GM19238 (cell line): ENCODE results near the gene LGALS12.

Experiments
- DNase-seq: peaks from one replicate; pipeline ENCODE4 v3.0.0; 2011; ENCODE audit warnings: low spot score; ENCODE audit not compliant: insufficient read length

LGALS12 gene

DNA sequence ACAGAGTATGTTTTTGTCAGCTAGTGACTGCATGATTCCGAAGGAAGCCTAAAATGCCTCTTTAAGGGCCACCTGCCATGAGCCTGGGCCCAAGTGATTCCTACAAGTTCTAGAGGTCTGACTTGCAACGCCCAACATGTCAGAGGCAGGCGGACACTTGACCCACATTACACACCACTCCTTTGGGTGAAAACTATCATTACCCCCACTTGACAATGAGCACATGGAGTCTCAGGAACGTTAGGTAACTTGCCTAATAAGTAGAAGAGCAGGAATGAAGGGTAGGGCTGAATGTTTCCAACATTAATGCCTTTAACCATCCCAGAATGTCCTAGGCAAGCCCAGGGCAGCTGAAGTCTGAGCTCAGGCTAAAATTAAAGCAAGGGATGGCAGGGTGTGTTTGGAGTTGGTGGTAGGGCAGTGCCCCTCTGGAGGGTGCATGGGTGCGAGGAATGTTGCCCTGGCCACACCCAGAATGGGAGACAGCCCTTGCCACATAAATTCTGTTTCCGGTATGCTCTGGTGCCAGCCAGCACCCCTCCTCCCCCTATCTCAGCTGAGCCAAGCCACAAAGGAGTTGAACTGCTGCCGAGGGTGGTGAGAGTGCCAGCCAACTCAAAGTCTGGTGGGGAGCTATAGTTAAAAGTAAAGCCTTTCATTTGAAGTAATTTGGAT lies 54.8 kb downstream of the LGALS12 start:
- no peak for DNase-seq

DNA sequence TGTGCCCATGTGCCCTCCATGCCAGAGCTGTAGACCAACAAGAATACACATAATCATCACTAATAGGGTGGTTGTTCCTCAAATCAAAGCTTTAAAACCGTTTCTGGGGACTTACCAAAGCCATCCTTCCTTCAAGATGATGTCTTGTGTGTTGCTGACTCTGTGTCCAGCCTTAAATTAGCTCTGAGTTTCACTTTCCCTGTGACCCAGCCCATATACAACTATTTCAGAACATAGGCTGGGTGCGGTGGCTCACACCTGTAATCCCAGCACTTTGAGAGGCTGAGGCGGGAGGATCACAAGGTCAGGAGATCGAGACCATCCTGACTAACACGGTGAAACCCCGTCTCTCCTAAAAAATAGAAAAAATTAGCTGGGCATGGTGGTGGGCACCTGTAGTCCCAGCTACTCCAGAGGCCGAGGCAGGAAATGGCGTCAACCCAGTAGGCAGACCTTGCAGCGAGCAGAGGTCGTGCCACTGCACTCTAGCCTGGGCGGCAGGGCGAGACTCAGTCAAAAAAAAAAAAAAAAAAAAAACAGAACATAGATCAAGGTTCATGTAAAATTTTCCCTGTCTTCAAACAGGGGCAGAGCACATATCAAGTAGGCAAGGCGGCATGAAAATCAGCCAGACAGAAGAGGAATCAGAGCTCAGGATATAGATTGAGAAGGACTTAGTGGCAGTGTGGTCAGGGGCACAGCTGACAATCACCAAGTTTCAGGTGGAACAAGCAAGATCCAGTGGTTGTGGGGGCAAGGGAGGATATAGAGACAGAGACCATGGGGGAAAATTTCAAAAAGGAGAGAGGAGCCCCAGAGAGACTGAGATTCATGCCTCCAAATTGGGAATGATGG lies 57.5 kb downstream of the LGALS12 start, which contains the start of gene PLAAT2:
Gene PLAAT2 (minus strand): TSS at position 179 of the 855 bp plus-strand sequence. CDS start 55 bp downstream, at position 124.
- DNase-seq, result no peak

DNA sequence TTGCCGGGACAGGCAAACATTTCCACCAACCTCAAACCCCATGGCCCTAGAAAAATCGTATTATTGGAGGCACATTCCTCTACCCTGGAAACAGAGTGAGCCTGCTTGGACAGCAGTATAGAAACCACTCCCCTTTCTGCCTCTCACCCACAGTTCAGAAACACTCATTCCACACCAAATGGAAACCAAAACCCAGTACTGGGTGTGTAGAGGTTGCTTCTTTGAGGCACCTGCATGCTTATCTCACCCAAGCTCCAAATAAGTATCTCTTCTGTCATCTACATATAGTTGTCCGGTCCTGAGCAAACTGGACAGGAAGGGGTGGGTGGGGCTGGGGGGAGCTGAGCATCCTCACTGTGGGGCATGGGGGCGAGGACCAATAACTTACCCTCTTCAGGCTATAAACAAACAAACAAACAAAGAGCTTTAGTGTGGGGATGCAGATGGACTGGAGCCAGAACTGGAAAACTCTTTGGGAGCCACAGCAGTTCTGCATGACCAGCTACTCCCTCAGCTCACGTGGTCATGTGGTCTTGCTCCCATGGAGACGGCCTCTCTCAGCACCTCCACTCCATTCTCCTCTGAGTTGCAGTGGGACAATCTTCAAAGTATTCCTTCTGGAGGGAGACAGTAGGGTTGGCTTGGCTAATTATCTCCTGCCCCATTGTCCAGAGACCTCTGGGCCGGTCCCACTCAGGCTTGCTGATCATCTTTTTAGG lies 58.3 kb downstream of the LGALS12 start:
- peak; percentile 65 for DNase-seq

DNA sequence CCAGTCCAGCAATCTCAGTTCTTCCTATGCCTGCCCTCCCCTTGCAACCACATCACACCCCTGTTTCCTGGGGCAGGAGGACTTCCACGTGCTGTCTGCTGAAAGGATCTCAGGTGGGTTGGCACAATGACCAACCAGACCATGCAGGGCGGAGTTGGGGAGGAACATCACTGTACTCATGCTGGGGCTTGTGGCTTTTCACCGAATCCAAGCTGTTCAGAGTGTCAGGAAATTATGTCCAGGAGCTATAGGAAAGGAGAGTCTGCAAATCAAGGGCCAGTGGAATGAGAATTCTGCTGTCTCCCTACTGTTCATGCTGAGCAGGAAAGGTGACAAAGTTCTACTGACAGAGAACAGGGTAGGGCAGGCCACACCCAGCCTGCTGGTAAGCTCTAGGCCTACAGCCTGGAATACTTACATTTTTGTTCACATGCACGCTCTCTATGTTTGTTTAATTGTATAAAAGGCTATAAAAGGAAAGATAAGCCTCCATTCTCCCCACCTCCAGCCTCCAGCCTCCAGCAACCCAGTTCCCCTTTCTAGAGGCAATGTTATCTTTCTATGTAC lies 59.0 kb downstream of the LGALS12 start:
- DNase-seq, result no peak
